ENCODE results near the gene VWA8. TPM values are rescaled to one million over a fixed set of nuclear protein-coding genes. Genes with fewer than 3 reads are reported as not detected.

VWA8 gene
- total RNA-seq, 1 experiment from 2014 or later, result 22.6 TPM

DNA sequence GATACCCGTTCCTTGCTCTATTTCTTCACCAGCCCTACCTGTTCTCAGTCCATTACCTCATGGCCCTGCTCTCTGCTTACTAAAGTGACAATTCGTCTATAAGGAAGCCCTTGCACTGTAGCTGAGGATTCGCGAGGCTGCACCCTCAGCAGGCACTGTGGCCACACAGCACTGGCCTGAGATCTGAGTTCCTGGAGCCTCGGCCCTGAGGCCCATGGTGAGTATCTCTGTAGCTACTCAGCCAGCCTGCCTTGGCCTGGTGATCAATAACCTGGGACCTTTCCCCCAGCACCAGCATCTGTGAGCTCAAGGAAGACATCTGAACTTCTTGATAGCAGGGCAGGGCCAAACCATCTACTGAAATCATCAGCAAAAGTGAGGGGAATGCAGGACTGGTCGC, 412.9 kb downstream of the VWA8 start:
- CTCF ChIA-PET, result interaction anchor here (1.1 kb wide), 1 partner anchor 88 kb away, joined by 3 read pairs; no protein-coding TSS in a partner anchor
- no peaks in the 10 kb centered on the region for H3K36me3 ChIP-seq (ENCODE audit: control insufficient read depth in 1 of 2, insufficient read depth in 2 of 2, low read length in 2 of 2)
- H2AFZ ChIP-seq (ENCODE audit: low read depth, low read length, poor library complexity, severe bottlenecking), result no peak overlapping the region
- TF ChIP-seq, protein P1, sequence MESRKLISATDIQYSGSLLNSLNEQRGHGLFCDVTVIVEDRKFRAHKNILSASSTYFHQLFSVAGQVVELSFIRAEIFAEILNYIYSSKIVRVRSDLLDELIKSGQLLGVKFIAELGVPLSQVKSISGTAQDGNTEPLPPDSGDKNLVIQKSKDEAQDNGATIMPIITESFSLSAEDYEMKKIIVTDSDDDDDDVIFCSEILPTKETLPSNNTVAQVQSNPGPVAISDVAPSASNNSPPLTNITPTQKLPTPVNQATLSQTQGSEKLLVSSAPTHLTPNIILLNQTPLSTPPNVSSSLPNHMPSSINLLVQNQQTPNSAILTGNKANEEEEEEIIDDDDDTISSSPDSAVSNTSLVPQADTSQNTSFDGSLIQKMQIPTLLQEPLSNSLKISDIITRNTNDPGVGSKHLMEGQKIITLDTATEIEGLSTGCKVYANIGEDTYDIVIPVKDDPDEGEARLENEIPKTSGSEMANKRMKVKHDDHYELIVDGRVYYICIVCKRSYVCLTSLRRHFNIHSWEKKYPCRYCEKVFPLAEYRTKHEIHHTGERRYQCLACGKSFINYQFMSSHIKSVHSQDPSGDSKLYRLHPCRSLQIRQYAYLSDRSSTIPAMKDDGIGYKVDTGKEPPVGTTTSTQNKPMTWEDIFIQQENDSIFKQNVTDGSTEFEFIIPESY (IDR thresholded peaks at IDR 0.05; ENCODE audit: extremely low read depth, insufficient replicate concordance, low read length), result no peak
- TF ChIP-seq, protein P2, sequence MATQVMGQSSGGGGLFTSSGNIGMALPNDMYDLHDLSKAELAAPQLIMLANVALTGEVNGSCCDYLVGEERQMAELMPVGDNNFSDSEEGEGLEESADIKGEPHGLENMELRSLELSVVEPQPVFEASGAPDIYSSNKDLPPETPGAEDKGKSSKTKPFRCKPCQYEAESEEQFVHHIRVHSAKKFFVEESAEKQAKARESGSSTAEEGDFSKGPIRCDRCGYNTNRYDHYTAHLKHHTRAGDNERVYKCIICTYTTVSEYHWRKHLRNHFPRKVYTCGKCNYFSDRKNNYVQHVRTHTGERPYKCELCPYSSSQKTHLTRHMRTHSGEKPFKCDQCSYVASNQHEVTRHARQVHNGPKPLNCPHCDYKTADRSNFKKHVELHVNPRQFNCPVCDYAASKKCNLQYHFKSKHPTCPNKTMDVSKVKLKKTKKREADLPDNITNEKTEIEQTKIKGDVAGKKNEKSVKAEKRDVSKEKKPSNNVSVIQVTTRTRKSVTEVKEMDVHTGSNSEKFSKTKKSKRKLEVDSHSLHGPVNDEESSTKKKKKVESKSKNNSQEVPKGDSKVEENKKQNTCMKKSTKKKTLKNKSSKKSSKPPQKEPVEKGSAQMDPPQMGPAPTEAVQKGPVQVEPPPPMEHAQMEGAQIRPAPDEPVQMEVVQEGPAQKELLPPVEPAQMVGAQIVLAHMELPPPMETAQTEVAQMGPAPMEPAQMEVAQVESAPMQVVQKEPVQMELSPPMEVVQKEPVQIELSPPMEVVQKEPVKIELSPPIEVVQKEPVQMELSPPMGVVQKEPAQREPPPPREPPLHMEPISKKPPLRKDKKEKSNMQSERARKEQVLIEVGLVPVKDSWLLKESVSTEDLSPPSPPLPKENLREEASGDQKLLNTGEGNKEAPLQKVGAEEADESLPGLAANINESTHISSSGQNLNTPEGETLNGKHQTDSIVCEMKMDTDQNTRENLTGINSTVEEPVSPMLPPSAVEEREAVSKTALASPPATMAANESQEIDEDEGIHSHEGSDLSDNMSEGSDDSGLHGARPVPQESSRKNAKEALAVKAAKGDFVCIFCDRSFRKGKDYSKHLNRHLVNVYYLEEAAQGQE (IDR thresholded peaks at IDR 0.05; ENCODE audit: low read depth), result no peak
- TF ChIP-seq SP1 (IDR thresholded peaks at IDR 0.05; ENCODE audit: low read depth) (no peak), SIN3A (IDR thresholded peaks at IDR 0.05; ENCODE audit: low read depth) (no peak)
- no peak overlapping the region for H3K27ac ChIP-seq (ENCODE audit: low read depth, low read length)
- no peak overlapping the region for H3K4me2 ChIP-seq (ENCODE audit: low read length)
- ATAC-seq (no peak), DNase-seq (ENCODE audit: low read depth, low spot score) (no peak)
- H3K27me3 ChIP-seq (ENCODE audit: insufficient read depth, low read length), result no peaks in the 10 kb centered on the region
- H3K9ac ChIP-seq (ENCODE audit: low read length), result no peak overlapping the region
- no peaks in the 10 kb centered on the region for H3K9me2 ChIP-seq (ENCODE audit: insufficient read depth)
- no TSS peak for BruUV-seq (replicated peaks)
- RAD21 ChIA-PET (ENCODE audit: low non-redundant PET in 1 of 2, low total read pairs in 2 of 2, uncharacterized antibody in 2 of 2, unreplicated experiment in 2 of 2), result no interaction called here
- H3K9me3 ChIP-seq (ENCODE audit: control insufficient read depth in 1 of 2, insufficient read depth in 1 of 2, low read depth in 1 of 2, low read length in 2 of 2), result no peaks in the 10 kb centered on the region
- no peaks in the 10 kb centered on the region for H3K79me2 ChIP-seq (ENCODE audit: insufficient read depth, low read length)
- H4K20me1 ChIP-seq (ENCODE audit: insufficient read depth), result no peaks in the 10 kb centered on the region
- peaks cover 0 to 8% of the 10 kb centered on the region in 2 experiments; a peak in 2 of 4 replicates for H3K4me1 ChIP-seq (ENCODE audit: control insufficient read depth in 1 of 2, insufficient read depth in 2 of 2, low read length in 2 of 2)
- intact Hi-C loops (cut with micrococcal nuclease), result no loop called here
- no peak overlapping the region for H3K4me3 ChIP-seq (replicated peaks in 1 of 2; ENCODE audit: low read depth in 1 of 2, low read length in 2 of 2)
- POLR2A ChIA-PET, result no interaction called here

All from HCT116 (cell line).